ENCODE results near the gene POU2F2.

POU2F2 gene

DNA sequence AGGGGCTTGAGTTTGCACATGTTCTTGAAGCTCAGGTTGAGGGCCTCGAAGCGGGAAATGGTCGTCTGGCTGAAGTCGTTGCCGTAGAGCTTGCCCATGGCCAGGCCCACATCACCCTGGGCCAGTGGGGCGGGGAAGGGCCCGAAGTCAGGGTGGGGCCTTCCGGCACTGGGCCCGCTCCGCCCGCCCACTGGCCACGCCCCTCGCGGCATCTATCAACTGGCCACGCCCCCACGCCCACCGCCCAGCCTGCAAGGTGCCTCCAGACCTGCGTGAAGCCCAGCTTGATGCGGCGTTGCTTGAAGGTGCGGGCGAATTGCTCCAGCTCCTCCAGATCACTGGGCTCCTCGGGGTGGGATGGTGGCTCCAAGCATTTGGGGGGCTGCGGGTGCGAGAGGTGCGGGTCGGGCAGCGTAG lies 36.4 kb downstream of the POU2F2 start:
- H3K36me3 ChIP-seq (ENCODE audit: insufficient read depth, low read length): no peaks in the 10 kb centered on the region
- no peaks in the 10 kb centered on the region for H3K27me3 ChIP-seq (ENCODE audit: insufficient read depth, low read length, poor library complexity)
- no peak overlapping the region for H3K4me3 ChIP-seq (ENCODE audit: low read depth in 1 of 2, low read length in 2 of 2)
- H4K20me1 ChIP-seq (ENCODE audit: insufficient read depth, low read length): no peaks in the 10 kb centered on the region
- no peak overlapping the region for H2AFZ ChIP-seq (ENCODE audit: low read depth, low read length)
- no peaks in the 10 kb centered on the region for H3K79me2 ChIP-seq (ENCODE audit: insufficient read depth, low read length)
- H3K9ac ChIP-seq (ENCODE audit: low read depth, low read length): no peak overlapping the region
- no peak for ATAC-seq (ENCODE audit: insufficient read depth, low read depth)
- TF ChIP-seq CTCF (IDR thresholded peaks at IDR 0.05; ENCODE audit: borderline replicate concordance, extremely low read depth, low read length, poor library complexity, severe bottlenecking) (no peak), EZH2 (IDR thresholded peaks at IDR 0.05; ENCODE audit: borderline replicate concordance, low read depth, low read length, severe bottlenecking) (no peak)
- no peaks in the 10 kb centered on the region for H3K9me3 ChIP-seq (ENCODE audit: insufficient read depth, low read length, severe bottlenecking)
- 0 out of 2 replicates have a peak, but pooled peaks cover 4% of the 10 kb centered on the region for H3K4me1 ChIP-seq (ENCODE audit: insufficient read depth, low read length)
- no peak overlapping the region for H3K4me2 ChIP-seq (ENCODE audit: insufficient read depth, low read length)
- no peak overlapping the region for H3K27ac ChIP-seq (ENCODE audit: low read length)
- no peak for DNase-seq

- no peak overlapping the region for H3K27ac ChIP-seq (ENCODE audit: low read length)
- no peaks in the 10 kb centered on the region for H3K79me2 ChIP-seq (ENCODE audit: insufficient read depth, low read length)
- ATAC-seq (ENCODE audit: insufficient read depth, low read depth): no peak
- H3K4me2 ChIP-seq (ENCODE audit: insufficient read depth, low read length): no peak overlapping the region
- H3K4me3 ChIP-seq (ENCODE audit: low read depth in 1 of 2, low read length in 2 of 2): no peak overlapping the region
- DNase-seq: no peak
- TF ChIP-seq CTCF (IDR thresholded peaks at IDR 0.05; ENCODE audit: borderline replicate concordance, extremely low read depth, low read length, poor library complexity, severe bottlenecking) (no peak), EZH2 (IDR thresholded peaks at IDR 0.05; ENCODE audit: borderline replicate concordance, low read depth, low read length, severe bottlenecking) (no peak)
- no peak overlapping the region for H2AFZ ChIP-seq (ENCODE audit: low read depth, low read length)
- H3K27me3 ChIP-seq (ENCODE audit: insufficient read depth, low read length, poor library complexity): no peaks in the 10 kb centered on the region
- no peak overlapping the region for H3K9ac ChIP-seq (ENCODE audit: low read depth, low read length)
- H3K9me3 ChIP-seq (ENCODE audit: insufficient read depth, low read length, severe bottlenecking): no peaks in the 10 kb centered on the region
- 0 out of 2 replicates have a peak, but pooled peaks cover 4% of the 10 kb centered on the region for H3K4me1 ChIP-seq (ENCODE audit: insufficient read depth, low read length)
- H4K20me1 ChIP-seq (ENCODE audit: insufficient read depth, low read length): no peaks in the 10 kb centered on the region
- no peaks in the 10 kb centered on the region for H3K36me3 ChIP-seq (ENCODE audit: insufficient read depth, low read length)
Measured at GRCh38 chr19:42095142-42095813, 37.0 kb downstream of the POU2F2 start.

GRCh38 chr19:42093926-42094325 lies 38.3 kb downstream of the POU2F2 start:
- ATAC-seq (ENCODE audit: insufficient read depth, low read depth): no peak
- H3K4me2 ChIP-seq (ENCODE audit: insufficient read depth, low read length): no peak overlapping the region
- no peaks in the 10 kb centered on the region for H3K79me2 ChIP-seq (ENCODE audit: insufficient read depth, low read length)
- H2AFZ ChIP-seq (ENCODE audit: low read depth, low read length): no peak overlapping the region
- DNase-seq: no peak
- H3K9ac ChIP-seq (ENCODE audit: low read depth, low read length): no peak overlapping the region
- H4K20me1 ChIP-seq (ENCODE audit: insufficient read depth, low read length): no peaks in the 10 kb centered on the region
- H3K27me3 ChIP-seq (ENCODE audit: insufficient read depth, low read length, poor library complexity): no peaks in the 10 kb centered on the region
- no peak overlapping the region for H3K4me3 ChIP-seq (ENCODE audit: low read depth in 1 of 2, low read length in 2 of 2)
- no peaks in the 10 kb centered on the region for H3K36me3 ChIP-seq (ENCODE audit: insufficient read depth, low read length)
- H3K27ac ChIP-seq (ENCODE audit: low read length): no peak overlapping the region
- no peaks in the 10 kb centered on the region for H3K9me3 ChIP-seq (ENCODE audit: insufficient read depth, low read length, severe bottlenecking)
- TF ChIP-seq CTCF (IDR thresholded peaks at IDR 0.05; ENCODE audit: borderline replicate concordance, extremely low read depth, low read length, poor library complexity, severe bottlenecking) (no peak), EZH2 (IDR thresholded peaks at IDR 0.05; ENCODE audit: borderline replicate concordance, low read depth, low read length, severe bottlenecking) (no peak)
- H3K4me1 ChIP-seq (ENCODE audit: insufficient read depth, low read length): peaks cover 7% of the 10 kb centered on the region; the same call in 1 of the 2 replicates
